Measurements from ENCODE around the gene LMTK3.
A peak's percentile ranks its signal among the peaks of the same experiment; 100 is the strongest.
"Not testable (repeated sequence)": the region's sequence is repeated elsewhere in the genome, so short reads cannot be mapped to it uniquely, and the experiment has no call there.

The LMTK3 gene

DNA sequence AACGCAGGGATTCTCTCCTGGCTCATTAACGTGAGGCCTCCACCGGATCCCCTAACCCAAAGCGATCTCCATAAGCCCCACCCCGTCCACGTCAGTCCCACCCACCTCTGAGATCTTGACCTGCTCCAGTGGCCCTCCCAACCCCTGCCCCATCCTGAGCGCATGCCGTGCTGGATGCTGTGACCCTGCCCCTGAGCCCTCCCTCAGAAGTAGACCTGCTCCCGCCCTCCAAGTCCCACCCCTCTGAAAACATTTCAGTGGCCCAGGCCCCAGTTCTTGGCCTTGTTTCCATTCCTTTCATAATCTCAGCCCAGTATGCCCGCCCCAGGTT is 19.9 kb downstream of the LMTK3 start:
- Histone ChIP-seq H4K8ac (ENCODE audit: low read depth, low read length) (no peak overlapping the region), H2BK120ac (ENCODE audit: insufficient read depth, low read length, poor library complexity) (no peak overlapping the region), H3K18ac (ENCODE audit: low read length) (no peak overlapping the region), H3K14ac (ENCODE audit: low read length) (no peak overlapping the region), H3K4me3 (ENCODE audit: low read depth, low read length) (no peak overlapping the region), H3K36me3 (ENCODE audit: control insufficient read depth in 1 of 2, insufficient read depth in 2 of 2, low read length in 2 of 2) (no peaks in the 10 kb centered on the region), H4K12ac (ENCODE audit: low read depth, low read length) (no peak overlapping the region), H4K91ac (ENCODE audit: low read depth, low read length) (no peak overlapping the region), H2BK5ac (ENCODE audit: low read depth, low read length, poor library complexity) (no peak overlapping the region), H3K79me2 (ENCODE audit: control insufficient read depth, insufficient read depth, low read length, poor library complexity) (peaks cover 2% of the 10 kb centered on the region), H2AK5ac (ENCODE audit: low read length) (no peak overlapping the region), H3K9ac (ENCODE audit: low read length) (no peak overlapping the region), H3K4ac (ENCODE audit: low read depth, low read length) (no peak overlapping the region), H3K79me1 (ENCODE audit: low read length) (peaks cover 4% of the 10 kb centered on the region), H2BK12ac (ENCODE audit: low read length) (no peak overlapping the region), H2AFZ (ENCODE audit: insufficient read depth, low read length, poor library complexity) (no peak overlapping the region), H3K27ac (ENCODE audit: low read depth, low read length) (no peak overlapping the region), H3K9me3 (ENCODE audit: insufficient read depth, low read depth, low read length) (no peaks in the 10 kb centered on the region), H3K27me3 (ENCODE audit: insufficient read depth, low read length) (no peaks in the 10 kb centered on the region), H3K23ac (ENCODE audit: low read length) (no peak overlapping the region), H3K4me2 (ENCODE audit: low read length) (peak overlapping the region; percentile 45), H3K4me1 (ENCODE audit: control insufficient read depth in 1 of 2, insufficient read depth in 2 of 2, low read length in 2 of 2) (peaks cover 8 to 9% of the 10 kb centered on the region in 2 experiments)
- DNase-seq = no peak
- WGBS (ENCODE audit: extremely low coverage, insufficient coverage, insufficient read length) = no CpG with 5 or more reads among the region's 10 CpGs

DNA sequence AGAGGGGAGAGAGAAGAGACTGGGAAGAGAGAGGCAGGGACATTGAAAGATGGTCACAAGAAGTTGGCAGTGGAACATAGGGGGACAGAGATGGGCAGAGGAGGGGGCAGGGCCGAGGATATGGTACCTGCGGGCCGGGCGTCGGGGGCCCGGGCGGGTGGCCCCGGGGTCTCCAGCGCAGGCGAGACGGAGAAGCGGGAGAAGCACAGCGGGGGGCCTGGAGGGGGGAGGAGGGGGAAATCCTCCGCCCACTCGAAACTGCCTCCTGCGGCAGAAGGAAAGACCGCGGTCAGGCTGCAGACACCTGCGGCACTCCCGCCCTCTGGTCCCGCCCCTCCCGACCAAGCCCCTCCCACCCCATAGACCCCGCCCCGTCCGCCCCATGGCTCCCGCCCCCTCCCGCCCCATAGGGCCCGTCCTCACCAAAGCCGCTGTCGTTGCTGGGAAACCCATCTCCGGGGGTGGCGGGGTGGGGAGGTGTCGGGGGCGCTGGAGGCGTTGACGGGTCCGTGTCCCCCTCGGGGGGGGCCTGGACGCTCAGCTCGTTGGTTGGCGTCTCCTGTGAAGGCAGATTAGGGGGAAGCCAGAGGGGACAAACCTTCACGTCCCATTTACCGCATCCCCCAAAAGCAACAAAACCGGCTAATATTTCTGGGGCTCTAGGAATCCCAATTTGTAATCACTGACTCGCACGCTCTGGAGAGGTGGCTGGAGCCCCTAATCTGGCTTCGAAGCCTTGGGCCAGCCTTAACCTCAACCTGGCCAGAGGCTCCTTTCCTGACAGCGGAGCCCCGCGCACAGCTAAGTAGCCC is 20.4 kb downstream of the LMTK3 start:
- no peak overlapping the region for H4K8ac ChIP-seq (ENCODE audit: low read depth, low read length)
- H3K79me1 ChIP-seq (ENCODE audit: low read length) = peaks cover 4% of the 10 kb centered on the region
- H2BK120ac ChIP-seq (ENCODE audit: insufficient read depth, low read length, poor library complexity) = no peak overlapping the region
- H3K14ac ChIP-seq (ENCODE audit: low read length) = no peak overlapping the region
- no peak overlapping the region for H3K4ac ChIP-seq (ENCODE audit: low read depth, low read length)
- no peaks in the 10 kb centered on the region for H3K9me3 ChIP-seq (ENCODE audit: insufficient read depth, low read depth, low read length)
- no peak overlapping the region for H4K12ac ChIP-seq (ENCODE audit: low read depth, low read length)
- no peak for DNase-seq
- no peak overlapping the region for H3K4me3 ChIP-seq (ENCODE audit: low read depth, low read length)
- H3K79me2 ChIP-seq (ENCODE audit: control insufficient read depth, insufficient read depth, low read length, poor library complexity) = peaks cover 2% of the 10 kb centered on the region
- H4K91ac ChIP-seq (ENCODE audit: low read depth, low read length) = no peak overlapping the region
- no peak overlapping the region for H2AK5ac ChIP-seq (ENCODE audit: low read length)
- H3K18ac ChIP-seq (ENCODE audit: low read length) = no peak overlapping the region
- H2BK5ac ChIP-seq (ENCODE audit: low read depth, low read length, poor library complexity) = no peak overlapping the region
- peaks cover 8 to 9% of the 10 kb centered on the region in 2 experiments for H3K4me1 ChIP-seq (ENCODE audit: control insufficient read depth in 1 of 2, insufficient read depth in 2 of 2, low read length in 2 of 2)
- peak overlapping the region; percentile 45 for H3K4me2 ChIP-seq (ENCODE audit: low read length)
- H3K23ac ChIP-seq (ENCODE audit: low read length) = no peak overlapping the region
- H2AFZ ChIP-seq (ENCODE audit: insufficient read depth, low read length, poor library complexity) = no peak overlapping the region
- no peak overlapping the region for H2BK12ac ChIP-seq (ENCODE audit: low read length)
- H3K27ac ChIP-seq (ENCODE audit: low read depth, low read length) = no peak overlapping the region
- no CpG with 5 or more reads among the region's 50 CpGs for WGBS (ENCODE audit: extremely low coverage, insufficient coverage, insufficient read length)
- H3K27me3 ChIP-seq (ENCODE audit: insufficient read depth, low read length) = no peaks in the 10 kb centered on the region
- no peaks in the 10 kb centered on the region for H3K36me3 ChIP-seq (ENCODE audit: control insufficient read depth in 1 of 2, insufficient read depth in 2 of 2, low read length in 2 of 2)
- H3K9ac ChIP-seq (ENCODE audit: low read length) = no peak overlapping the region

DNA sequence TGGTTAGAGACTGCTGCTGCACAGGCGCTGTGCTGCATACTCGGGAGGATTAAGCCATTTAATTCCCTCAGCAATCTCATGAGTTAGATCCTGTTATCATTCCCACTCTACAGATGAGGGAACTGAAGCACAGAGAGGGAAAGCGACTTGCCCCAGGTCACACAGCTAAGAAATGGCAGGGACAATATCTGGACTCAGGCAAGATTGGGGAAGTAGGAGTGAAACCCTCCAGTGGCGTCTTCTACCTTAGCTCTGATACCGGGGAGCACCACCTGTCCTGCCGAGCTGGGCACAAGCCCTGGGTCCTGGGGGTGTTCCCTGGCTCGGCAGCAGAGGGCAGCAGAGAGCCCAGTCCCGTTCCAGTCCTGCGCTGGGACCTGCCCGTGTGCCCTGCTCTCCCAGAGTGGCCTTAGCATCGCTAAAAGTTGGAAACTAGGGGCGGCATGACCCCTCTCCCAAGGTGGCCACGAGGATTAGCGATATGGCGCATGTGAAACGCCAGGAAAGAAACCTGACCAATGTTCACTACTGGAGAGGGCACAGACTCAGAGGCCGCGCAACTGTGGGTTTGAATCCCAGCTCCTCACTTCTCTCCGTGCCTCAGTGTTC is 21.9 kb downstream of the LMTK3 start:
- Histone ChIP-seq H2BK120ac (ENCODE audit: insufficient read depth, low read length, poor library complexity) (no peak overlapping the region), H3K9me3 (ENCODE audit: insufficient read depth, low read depth, low read length) (no peaks in the 10 kb centered on the region), H3K23ac (ENCODE audit: low read length) (no peak overlapping the region), H3K79me1 (ENCODE audit: low read length) (peaks cover 4% of the 10 kb centered on the region), H3K4me2 (ENCODE audit: low read length) (no peak overlapping the region), H2AFZ (ENCODE audit: insufficient read depth, low read length, poor library complexity) (no peak overlapping the region), H3K4ac (ENCODE audit: low read depth, low read length) (no peak overlapping the region), H4K91ac (ENCODE audit: low read depth, low read length) (no peak overlapping the region), H2BK5ac (ENCODE audit: low read depth, low read length, poor library complexity) (no peak overlapping the region), H3K79me2 (ENCODE audit: control insufficient read depth, insufficient read depth, low read length, poor library complexity) (peaks cover 2% of the 10 kb centered on the region), H3K36me3 (ENCODE audit: control insufficient read depth in 1 of 2, insufficient read depth in 2 of 2, low read length in 2 of 2) (no peaks in the 10 kb centered on the region), H4K12ac (ENCODE audit: low read depth, low read length) (no peak overlapping the region), H3K4me1 (ENCODE audit: control insufficient read depth in 1 of 2, insufficient read depth in 2 of 2, low read length in 2 of 2) (peaks cover 7 to 9% of the 10 kb centered on the region in 2 experiments), H3K9ac (ENCODE audit: low read length) (no peak overlapping the region), H3K27ac (ENCODE audit: low read depth, low read length) (no peak overlapping the region), H2AK5ac (ENCODE audit: low read length) (no peak overlapping the region), H4K8ac (ENCODE audit: low read depth, low read length) (no peak overlapping the region), H3K27me3 (ENCODE audit: insufficient read depth, low read length) (no peaks in the 10 kb centered on the region), H2BK12ac (ENCODE audit: low read length) (no peak overlapping the region), H3K18ac (ENCODE audit: low read length) (no peak overlapping the region), H3K14ac (ENCODE audit: low read length) (no peak overlapping the region), H3K4me3 (ENCODE audit: low read depth, low read length) (no peak overlapping the region)
- DNase-seq = peak; percentile 67 to 86
- WGBS (ENCODE audit: extremely low coverage, insufficient coverage, insufficient read length) = no CpG with 5 or more reads among the region's 19 CpGs

DNA sequence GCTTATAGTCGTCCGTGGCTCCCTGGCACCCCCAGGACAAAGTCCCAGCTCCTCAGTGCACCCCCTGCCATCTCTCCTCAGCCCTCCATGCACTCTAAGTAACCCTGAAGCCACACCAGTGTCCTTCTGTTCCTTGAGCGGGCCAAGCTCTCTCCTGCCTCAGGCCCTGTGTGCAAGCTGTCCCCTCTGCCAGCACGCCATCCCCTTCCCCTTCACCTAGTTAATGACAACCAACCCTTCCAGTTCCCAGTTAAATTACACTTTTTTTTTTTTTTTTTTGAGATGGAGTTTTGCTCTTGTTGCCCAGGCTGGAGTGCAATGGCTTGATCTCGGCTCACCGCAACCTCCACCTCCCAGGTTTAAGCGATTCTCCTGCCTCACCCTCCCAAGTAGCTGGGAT is 23.2 kb downstream of the LMTK3 start:
- H3K27me3 ChIP-seq (ENCODE audit: insufficient read depth, low read length); H3K14ac ChIP-seq (ENCODE audit: low read length); H3K79me2 ChIP-seq (ENCODE audit: control insufficient read depth, insufficient read depth, low read length, poor library complexity); H3K18ac ChIP-seq (ENCODE audit: low read length); DNase-seq; H3K4me3 ChIP-seq (ENCODE audit: low read depth, low read length); H3K9ac ChIP-seq (ENCODE audit: low read length); H2BK120ac ChIP-seq (ENCODE audit: insufficient read depth, low read length, poor library complexity); H2BK12ac ChIP-seq (ENCODE audit: low read length); H3K4ac ChIP-seq (ENCODE audit: low read depth, low read length); H3K27ac ChIP-seq (ENCODE audit: low read depth, low read length); H3K4me1 ChIP-seq (ENCODE audit: control insufficient read depth in 1 of 2, insufficient read depth in 2 of 2, low read length in 2 of 2); H4K12ac ChIP-seq (ENCODE audit: low read depth, low read length); H4K91ac ChIP-seq (ENCODE audit: low read depth, low read length); H3K79me1 ChIP-seq (ENCODE audit: low read length); H4K8ac ChIP-seq (ENCODE audit: low read depth, low read length); H3K4me2 ChIP-seq (ENCODE audit: low read length); H2AK5ac ChIP-seq (ENCODE audit: low read length); H3K23ac ChIP-seq (ENCODE audit: low read length); H2AFZ ChIP-seq (ENCODE audit: insufficient read depth, low read length, poor library complexity); H2BK5ac ChIP-seq (ENCODE audit: low read depth, low read length, poor library complexity); H3K36me3 ChIP-seq (ENCODE audit: control insufficient read depth in 1 of 2, insufficient read depth in 2 of 2, low read length in 2 of 2); H3K9me3 ChIP-seq (ENCODE audit: insufficient read depth, low read depth, low read length): not testable (repeated sequence)
- WGBS (ENCODE audit: extremely low coverage, insufficient coverage, insufficient read length) = no CpG with 5 or more reads among the region's 7 CpGs

All from trophoblast cell (in vitro differentiated cells and primary cell).